DOHH2 (cell line): ENCODE results near the gene WFS1.

Experiments used
- EZH2phosphoT487 ChIP-seq: fragments of 200-600 bp; sonication (generic); IDR thresholded peaks from 2 replicates; pipeline ENCODE4 v1.6.1; 2017; ENCODE audit warnings: borderline replicate concordance, mild to moderate bottlenecking, antibody characterized with exemption, low read length, moderate library complexity, mixed read lengths
- TF ChIP-seq, protein P1 (sequence below): fragments of 200-600 bp; sonication (generic); IDR thresholded peaks from one replicate; pipeline ENCODE4 v1.5.1; 2014; ENCODE audit warnings: antibody characterized with exemption, mild to moderate bottlenecking, low read depth, low read length; ENCODE audit not compliant: poor library complexity, severe bottlenecking

DNA sequence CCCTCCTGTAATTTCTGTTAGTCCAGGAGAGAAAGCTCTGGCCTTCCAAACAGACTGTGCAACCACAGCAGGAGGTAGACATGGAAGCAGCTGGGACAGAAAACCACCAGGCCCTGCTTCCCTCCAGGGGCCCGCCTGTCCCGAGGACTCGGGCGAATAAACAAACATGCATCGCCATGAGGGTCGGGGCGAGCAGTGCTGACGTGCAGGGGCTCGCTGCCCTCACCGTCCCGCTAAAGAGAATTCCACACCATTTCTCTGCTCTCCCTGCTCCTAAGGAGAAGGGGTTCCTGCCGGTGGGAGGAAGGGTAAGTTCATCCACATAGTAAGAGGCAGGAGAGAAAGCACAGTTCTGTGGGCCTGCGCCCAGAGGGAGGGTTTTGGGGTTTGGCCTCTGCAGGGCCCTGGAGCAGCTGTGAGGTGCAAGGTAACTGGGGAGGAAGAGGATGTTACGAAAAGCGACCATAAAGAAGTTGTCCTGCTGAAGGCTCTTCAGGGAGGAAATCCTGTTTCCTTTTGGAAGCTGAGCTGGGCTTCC is 54.9 kb downstream of the WFS1 start:
- TF ChIP-seq, protein P1, sequence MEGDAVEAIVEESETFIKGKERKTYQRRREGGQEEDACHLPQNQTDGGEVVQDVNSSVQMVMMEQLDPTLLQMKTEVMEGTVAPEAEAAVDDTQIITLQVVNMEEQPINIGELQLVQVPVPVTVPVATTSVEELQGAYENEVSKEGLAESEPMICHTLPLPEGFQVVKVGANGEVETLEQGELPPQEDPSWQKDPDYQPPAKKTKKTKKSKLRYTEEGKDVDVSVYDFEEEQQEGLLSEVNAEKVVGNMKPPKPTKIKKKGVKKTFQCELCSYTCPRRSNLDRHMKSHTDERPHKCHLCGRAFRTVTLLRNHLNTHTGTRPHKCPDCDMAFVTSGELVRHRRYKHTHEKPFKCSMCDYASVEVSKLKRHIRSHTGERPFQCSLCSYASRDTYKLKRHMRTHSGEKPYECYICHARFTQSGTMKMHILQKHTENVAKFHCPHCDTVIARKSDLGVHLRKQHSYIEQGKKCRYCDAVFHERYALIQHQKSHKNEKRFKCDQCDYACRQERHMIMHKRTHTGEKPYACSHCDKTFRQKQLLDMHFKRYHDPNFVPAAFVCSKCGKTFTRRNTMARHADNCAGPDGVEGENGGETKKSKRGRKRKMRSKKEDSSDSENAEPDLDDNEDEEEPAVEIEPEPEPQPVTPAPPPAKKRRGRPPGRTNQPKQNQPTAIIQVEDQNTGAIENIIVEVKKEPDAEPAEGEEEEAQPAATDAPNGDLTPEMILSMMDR = no peak
- no peak for TF ChIP-seq EZH2phosphoT487
